HepG2 (cell line): ENCODE data around the gene EIF3L. TPM values are rescaled to one million over a fixed set of nuclear protein-coding genes. Genes with fewer than 3 reads are reported as not detected.

ENCODE experiments used
- ATAC-seq: fragments of 200-7000 bp; cut with Tn5 transposase; 3 replicates; pipeline ENCODE4 v1.9.1; 2020; ENCODE audit warnings: mild to moderate bottlenecking, moderate library complexity
- BruUV-seq: library from RNA; stranded (reverse); fragments of 400-500 nt; replicated peaks from 2 replicates; lab custom pipeline; 2021; lab: Mats Ljungman, UMichigan
- CTCF ChIA-PET: fragments of 300-600 bp; formaldehyde crosslinking; extraction: SDS; loops from one replicate; lab custom pipeline; 2021; ENCODE audit warnings: low total read pairs, inconsistent platforms, low intra/inter-chr PET ratio; lab: Yijun Ruan, JAX
- POLR2A ChIA-PET: fragments of 350-600 bp; sonication (Branson Sonifier 250); formaldehyde crosslinking; loops from one replicate; lab custom pipeline; 2020; ENCODE audit warnings: antibody characterized with exemption, inconsistent platforms; lab: Yijun Ruan, JAX
- DNase-seq: peaks from one replicate; pipeline ENCODE4 v3.0.0-alpha.2; 2015; ENCODE audit warnings: low spot score
- FAIRE-seq: peaks from 3 replicates; lab custom pipeline; 2011; peaks lifted over from hg19 to GRCh38; lab: Jason Lieb, UNC
- H2AFZ ChIP-seq: one replicate; pipeline ENCODE4 v1.6.1; 2011; ENCODE audit warnings: low read length, inconsistent platforms
- H3K27ac ChIP-seq: fragments of 300-600 bp; 3 replicates; pipeline ENCODE4 v1.8.0; 2011; ENCODE audit warnings: mixed run types, mild to moderate bottlenecking, mixed read lengths, low read length, inconsistent platforms; ENCODE audit not compliant: insufficient read depth; ENCODE audit errors: extremely low read length
- H3K27me3 ChIP-seq, 2 experiments: fragments of 200-600 bp in 1 of 2; 2 replicates in 1 of 2; 3 replicates in 1 of 2; pipeline versions ENCODE4 v1.6.0 to v1.8.0; 2011; ENCODE audit warnings: low read length in 2 of 2, mild to moderate bottlenecking in 2 of 2, moderate library complexity in 2 of 2, inconsistent platforms in 1 of 2; ENCODE audit not compliant: insufficient read depth in 2 of 2, control insufficient read depth in 1 of 2
- H3K36me3 ChIP-seq, 2 experiments: fragments of 200-600 bp in 1 of 2; replicated peaks in 1 of 2; 2 replicates in 1 of 2; 3 replicates in 1 of 2; pipeline versions ENCODE4 v1.5.1 to v1.8.0; 2011; ENCODE audit warnings: low read length in 2 of 2, inconsistent platforms in 1 of 2; ENCODE audit not compliant: insufficient read depth in 2 of 2, control insufficient read depth in 1 of 2
- H3K4me1 ChIP-seq: 2 replicates; pipeline ENCODE4 v1.5.1; 2012; ENCODE audit warnings: low read length, inconsistent platforms; ENCODE audit not compliant: insufficient read depth
- H3K4me2 ChIP-seq: 2 replicates; pipeline ENCODE4 v1.6.0; 2011; ENCODE audit warnings: low read depth, low read length, inconsistent platforms
- H3K4me3 ChIP-seq, 3 experiments: fragments of 200-600 bp in 1 of 3; sonication (generic), shearing (Covaris generic) in 1 of 3; replicated peaks in 1 of 3; 2 replicates each; pipeline ENCODE4 v1.5.1; 2011 to 2016; ENCODE audit warnings: low read length in 3 of 3, inconsistent platforms in 2 of 3, low read depth in 2 of 3, mild to moderate bottlenecking in 2 of 3, control low read depth in 1 of 3, mixed read lengths in 1 of 3; ENCODE audit not compliant: insufficient read depth in 1 of 3
- H3K79me2 ChIP-seq: one replicate; pipeline ENCODE4 v1.6.1; 2011; ENCODE audit warnings: low read length, inconsistent platforms; ENCODE audit not compliant: insufficient read depth
- H3K9ac ChIP-seq: 2 replicates; pipeline ENCODE4 v1.6.0; 2011; ENCODE audit warnings: mild to moderate bottlenecking, low read depth, low read length, inconsistent platforms; ENCODE audit not compliant: insufficient read depth
- H3K9me3 ChIP-seq: 2 replicates; pipeline ENCODE4 v1.5.1; 2012; ENCODE audit warnings: mild to moderate bottlenecking, low read length
- H4K20me1 ChIP-seq: 2 replicates; pipeline ENCODE4 v1.6.0; 2011; ENCODE audit warnings: inconsistent platforms, mild to moderate bottlenecking, low read length, moderate library complexity; ENCODE audit not compliant: insufficient read depth
- FIP1L1 ChIP-seq: fragments of 200-400 bp; formaldehyde crosslinking; IDR thresholded peaks from 2 replicates; pipeline ENCODE4 v1.6.1; 2018; ENCODE audit warnings: low read depth, mild to moderate bottlenecking, low read length, moderate library complexity, borderline replicate concordance; ENCODE audit not compliant: insufficient read depth
- HNF4G ChIP-seq, 2 experiments: sonication (generic) in 1 of 2; formaldehyde crosslinking in 1 of 2; IDR thresholded peaks; 2 replicates each; pipeline versions ENCODE4 v1.4.0 to v1.6.1; 2011 to 2020; ENCODE audit warnings: borderline replicate concordance in 2 of 2, low read depth in 2 of 2, mild to moderate bottlenecking in 2 of 2, low read length in 1 of 2, missing genetic modification reagents in 1 of 2, moderate library complexity in 1 of 2
- KDM1A ChIP-seq: IDR thresholded peaks from 2 replicates; pipeline ENCODE4 v1.6.1; 2016; ENCODE audit warnings: missing compliant biosample characterization
- KMT2A ChIP-seq: sonication (generic); formaldehyde crosslinking; IDR thresholded peaks from 2 replicates; pipeline ENCODE4 v1.4.0; 2020; ENCODE audit warnings: missing genetic modification reagents
- LCORL ChIP-seq, 2 experiments: fragments of 450-650 bp in 1 of 2; sonication (generic) in 1 of 2; formaldehyde crosslinking in 1 of 2; IDR thresholded peaks; 2 replicates each; pipeline versions ENCODE4 v1.5.0 to v1.6.1; 2017 to 2020; ENCODE audit warnings: antibody characterized with exemption in 1 of 2, missing genetic modification reagents in 1 of 2
- MXI1 ChIP-seq: IDR thresholded peaks from 3 replicates; pipeline ENCODE4 v1.6.1; 2012; ENCODE audit warnings: low read depth, low read length, inconsistent platforms, borderline replicate concordance
- NPAS2 ChIP-seq: sonication (generic); formaldehyde crosslinking; IDR thresholded peaks from 2 replicates; pipeline ENCODE4 v1.8.0; 2022; ENCODE audit warnings: mild to moderate bottlenecking, missing genetic modification reagents, borderline replicate concordance
- ZKSCAN1 ChIP-seq: fragments of 150-350 bp; IDR thresholded peaks from 2 replicates; pipeline ENCODE4 v1.6.1; 2014; ENCODE audit warnings: low read length
- ZNF629 ChIP-seq: sonication (generic); formaldehyde crosslinking; conservative IDR thresholded peaks from 2 replicates; pipeline ENCODE4 v1.5.0; 2020; ENCODE audit warnings: missing genetic modification reagents
- ZNF670 ChIP-seq: sonication (generic); formaldehyde crosslinking; IDR thresholded peaks from 2 replicates; pipeline ENCODE4 v1.8.0; 2022; ENCODE audit warnings: mild to moderate bottlenecking, missing genetic modification reagents, borderline replicate concordance
- ZNF792 ChIP-seq: IDR thresholded peaks from 2 replicates; pipeline ENCODE4 v1.6.1; 2016
- ZNF878 ChIP-seq: sonication (generic); formaldehyde crosslinking; IDR thresholded peaks from 2 replicates; pipeline ENCODE4 v1.8.1; 2023; ENCODE audit warnings: mild to moderate bottlenecking, missing genetic modification reagents, moderate library complexity
- WGBS: methylation state at CpG from one replicate; pipeline ENCODE4 v1.1.6; 2017; ENCODE audit warnings: low lambda C conversion rate; 5-methylcytosine and 5-hydroxymethylcytosine counted together
- in situ Hi-C: cut with HindIII; loops from 2 replicates; pipeline ENCODE4 v1.10.0; 2017; ENCODE audit warnings: low pct_unique_long_range_greater_than_20kb; ENCODE audit not compliant: extremely low pct_ligation_motif_present
- intact Hi-C: fragments of 100-400 bp; cut with micrococcal nuclease; formaldehyde crosslinking; loops from one replicate; pipeline ENCODE4 v1.10.0; 2022; ENCODE audit not compliant: unreplicated experiment
- polyA plus RNA-seq, 8 experiments: library from polyadenylated mRNA; depleted of rRNA in 3 of 8; stranded (reverse) in 7 of 8; unstranded in 1 of 8; fragments of >200 nt; fragmentation: Illumina TruSeq in 4 of 8; extraction: Trizol in 4 of 8; gene quantifications; 2 replicates each; pipeline versions ENCODE4 v1.2.1 to v1.2.3, GENCODE V29; 2011 to 2016; ENCODE audit warnings: low read depth in 4 of 8, missing spikeins in 1 of 8, mixed read lengths in 1 of 8; ENCODE audit not compliant: insufficient read depth in 1 of 8
- total RNA-seq, 5 experiments: library from RNA; depleted of rRNA; stranded (reverse); fragments of >200 nt; fragmentation: Illumina TruSeq; extraction: Trizol; gene quantifications; 2 replicates each; pipeline ENCODE4 v1.2.3, GENCODE V29; 2016; ENCODE audit warnings: low read depth in 1 of 5
- TF ChIP-seq, protein P1 (sequence below): sonication (generic); formaldehyde crosslinking; IDR thresholded peaks from 2 replicates; pipeline ENCODE4 v1.4.0; 2020; ENCODE audit warnings: missing genetic modification reagents, borderline replicate concordance
- TF ChIP-seq, protein P2 (sequence below): sonication (generic); formaldehyde crosslinking; IDR thresholded peaks from 2 replicates; pipeline ENCODE4 v1.8.0; 2022; ENCODE audit warnings: missing genetic modification reagents, low read depth, mild to moderate bottlenecking, borderline replicate concordance
- TF ChIP-seq, protein P3 (sequence below): sonication (generic); formaldehyde crosslinking; IDR thresholded peaks from 2 replicates; pipeline ENCODE4 v1.4.0; 2020; ENCODE audit warnings: missing genetic modification reagents
- TF ChIP-seq, protein P4 (sequence below): fragments of 450-650 bp; IDR thresholded peaks from 2 replicates; pipeline ENCODE4 v1.6.1; 2017; ENCODE audit warnings: mild to moderate bottlenecking

EIF3L gene
- total and polyA plus RNA-seq, 2 of the 13 experiments (the other 11 are each of a cell fraction or from before 2014, with no cell fraction given) = 514 to 793 TPM

DNA sequence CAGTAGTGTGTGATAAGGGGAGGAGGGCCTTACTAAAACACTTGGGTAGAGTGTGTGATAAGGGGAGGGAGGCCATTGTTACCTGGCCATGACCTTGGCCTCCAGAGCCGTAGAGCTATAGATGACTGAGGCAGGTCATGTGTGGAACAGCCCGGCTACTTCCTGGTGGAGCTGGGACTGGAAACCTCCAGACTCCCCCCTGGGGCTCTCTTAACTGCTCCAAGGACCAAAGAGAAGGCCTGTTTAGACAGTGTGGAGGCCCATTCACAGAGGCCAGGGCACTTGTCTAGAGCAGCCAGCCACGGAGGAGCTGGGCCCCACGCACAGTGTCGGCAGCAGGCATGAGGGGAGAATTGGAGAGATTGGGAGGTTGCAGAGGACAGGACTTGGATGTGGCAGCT lies 44.4 kb downstream of the EIF3L start (continued):
- no peak for TF ChIP-seq ZNF670 (CRISPR knock-in tag)
- no peak for TF ChIP-seq LCORL (IDR thresholded peaks at IDR 0.05)
- TF ChIP-seq LCORL (CRISPR knock-in tag; IDR thresholded peaks at IDR 0.05) = no peak
- TF ChIP-seq KDM1A = no peak
- TF ChIP-seq NPAS2 (CRISPR knock-in tag) = no peak
- TF ChIP-seq, protein P1, sequence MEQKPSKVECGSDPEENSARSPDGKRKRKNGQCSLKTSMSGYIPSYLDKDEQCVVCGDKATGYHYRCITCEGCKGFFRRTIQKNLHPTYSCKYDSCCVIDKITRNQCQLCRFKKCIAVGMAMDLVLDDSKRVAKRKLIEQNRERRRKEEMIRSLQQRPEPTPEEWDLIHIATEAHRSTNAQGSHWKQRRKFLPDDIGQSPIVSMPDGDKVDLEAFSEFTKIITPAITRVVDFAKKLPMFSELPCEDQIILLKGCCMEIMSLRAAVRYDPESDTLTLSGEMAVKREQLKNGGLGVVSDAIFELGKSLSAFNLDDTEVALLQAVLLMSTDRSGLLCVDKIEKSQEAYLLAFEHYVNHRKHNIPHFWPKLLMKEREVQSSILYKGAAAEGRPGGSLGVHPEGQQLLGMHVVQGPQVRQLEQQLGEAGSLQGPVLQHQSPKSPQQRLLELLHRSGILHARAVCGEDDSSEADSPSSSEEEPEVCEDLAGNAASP = peak; percentile 69; the same call in 1 of the 2 replicates
- no peak for TF ChIP-seq ZKSCAN1
- 0 out of 2 replicates have a peak, but pooled peaks have one; percentile 2 for TF ChIP-seq ZNF629 (CRISPR knock-in tag)

DNA sequence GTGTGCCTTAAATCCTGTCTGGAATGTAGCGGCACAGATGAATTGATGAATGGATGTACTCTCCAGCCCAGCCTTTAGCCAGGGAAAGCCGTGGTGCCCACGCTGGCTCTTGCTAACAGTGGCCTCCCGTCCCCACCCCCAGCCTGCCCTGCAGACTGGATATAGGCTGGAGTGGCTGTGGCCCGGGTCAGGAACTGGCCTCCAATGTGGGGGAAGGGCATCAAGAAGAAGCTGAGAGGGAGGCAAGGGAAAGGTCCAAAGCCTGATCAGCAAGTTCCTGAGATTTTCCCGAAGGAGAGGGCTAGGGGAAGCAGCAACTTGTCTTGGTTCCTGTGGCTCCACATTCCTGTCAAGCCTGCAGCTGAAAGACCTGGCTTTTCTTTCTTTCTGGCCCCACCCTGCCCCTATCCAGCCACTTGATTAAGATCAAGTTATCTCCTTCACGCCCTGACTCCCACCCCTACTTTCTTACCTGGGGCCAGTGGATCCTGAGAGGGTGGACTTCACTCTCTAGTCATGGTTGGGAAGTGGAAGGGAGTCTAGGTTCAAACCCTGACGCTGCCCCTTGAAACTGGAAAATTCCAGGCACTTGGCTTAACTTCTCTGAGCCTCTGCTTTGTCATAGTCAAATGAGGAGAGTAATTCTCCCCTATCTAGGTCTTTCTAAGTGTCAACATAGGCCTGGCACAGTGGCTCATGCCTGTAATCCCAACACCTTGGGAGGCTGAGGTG lies 45.9 kb downstream of the EIF3L start:
- 33% methylated on average over 8 of the region's 8 CpGs for WGBS
- H3K4me2 ChIP-seq = peak overlapping the region; percentile 56
- DNase-seq (no peak), FAIRE-seq (no peak), ATAC-seq (peak; percentile 15)
- no peaks in the 10 kb centered on the region for H3K79me2 ChIP-seq
- H3K27ac ChIP-seq = peak overlapping the region; percentile 61
- peak overlapping the region; percentile 49 for H3K9ac ChIP-seq
- no peaks in the 10 kb centered on the region for H4K20me1 ChIP-seq
- H3K9me3 ChIP-seq = no peaks in the 10 kb centered on the region
- in situ Hi-C loops = no loop called here
- peaks cover 1 to 2% of the 10 kb centered on the region in 2 experiments; a peak in 1 of 5 replicates for H3K36me3 ChIP-seq
- POLR2A ChIA-PET = interaction anchor here (0.6 to 6.8 kb wide), 7 partner anchors 8 to 95 kb away, joined by 3 to 69 read pairs (median 14); partner anchors contain the start of genes ANKRD54 and MICALL1
- peak overlapping the region; percentile 19 for H2AFZ ChIP-seq
- H3K4me3 ChIP-seq = peak overlapping the region in 1 of 3 experiments; percentile 30; a peak in 1 of 6 replicates
- H3K4me1 ChIP-seq = peaks cover 82% of the 10 kb centered on the region
- CTCF ChIA-PET = no interaction called here
- BruUV-seq = no TSS peak
- intact Hi-C loops = no loop called here
- H3K27me3 ChIP-seq = no peaks in the 10 kb centered on the region
- no peak for TF ChIP-seq HNF4G (IDR thresholded peaks at IDR 0.05; ENCODE audit: borderline replicate concordance, low read depth, low read length)
- no peak for TF ChIP-seq HNF4G (CRISPR knock-in tag; IDR thresholded peaks at IDR 0.05; ENCODE audit: borderline replicate concordance, low read depth)
- TF ChIP-seq KMT2A (CRISPR knock-in tag) = no peak
- TF ChIP-seq ZNF792 = 0 out of 2 replicates have a peak, but pooled peaks have one; percentile 24
- no peak for TF ChIP-seq FIP1L1
- TF ChIP-seq, protein P2, sequence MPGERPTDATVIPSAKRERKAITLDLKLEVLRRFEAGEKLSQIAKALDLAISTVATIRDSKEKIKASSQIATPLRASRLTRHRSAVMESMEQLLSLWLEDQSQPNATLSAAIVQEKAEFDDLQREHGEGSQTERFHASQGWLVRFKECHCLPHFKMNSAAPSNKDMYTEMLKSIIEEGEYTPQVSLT (CRISPR knock-in tag) = no peak
- TF ChIP-seq, protein P3, sequence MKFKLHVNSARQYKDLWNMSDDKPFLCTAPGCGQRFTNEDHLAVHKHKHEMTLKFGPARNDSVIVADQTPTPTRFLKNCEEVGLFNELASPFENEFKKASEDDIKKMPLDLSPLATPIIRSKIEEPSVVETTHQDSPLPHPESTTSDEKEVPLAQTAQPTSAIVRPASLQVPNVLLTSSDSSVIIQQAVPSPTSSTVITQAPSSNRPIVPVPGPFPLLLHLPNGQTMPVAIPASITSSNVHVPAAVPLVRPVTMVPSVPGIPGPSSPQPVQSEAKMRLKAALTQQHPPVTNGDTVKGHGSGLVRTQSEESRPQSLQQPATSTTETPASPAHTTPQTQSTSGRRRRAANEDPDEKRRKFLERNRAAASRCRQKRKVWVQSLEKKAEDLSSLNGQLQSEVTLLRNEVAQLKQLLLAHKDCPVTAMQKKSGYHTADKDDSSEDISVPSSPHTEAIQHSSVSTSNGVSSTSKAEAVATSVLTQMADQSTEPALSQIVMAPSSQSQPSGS (CRISPR knock-in tag) = no peak
- no peak for TF ChIP-seq ZNF878 (CRISPR knock-in tag)
- TF ChIP-seq MXI1 = no peak
- TF ChIP-seq, protein P4, sequence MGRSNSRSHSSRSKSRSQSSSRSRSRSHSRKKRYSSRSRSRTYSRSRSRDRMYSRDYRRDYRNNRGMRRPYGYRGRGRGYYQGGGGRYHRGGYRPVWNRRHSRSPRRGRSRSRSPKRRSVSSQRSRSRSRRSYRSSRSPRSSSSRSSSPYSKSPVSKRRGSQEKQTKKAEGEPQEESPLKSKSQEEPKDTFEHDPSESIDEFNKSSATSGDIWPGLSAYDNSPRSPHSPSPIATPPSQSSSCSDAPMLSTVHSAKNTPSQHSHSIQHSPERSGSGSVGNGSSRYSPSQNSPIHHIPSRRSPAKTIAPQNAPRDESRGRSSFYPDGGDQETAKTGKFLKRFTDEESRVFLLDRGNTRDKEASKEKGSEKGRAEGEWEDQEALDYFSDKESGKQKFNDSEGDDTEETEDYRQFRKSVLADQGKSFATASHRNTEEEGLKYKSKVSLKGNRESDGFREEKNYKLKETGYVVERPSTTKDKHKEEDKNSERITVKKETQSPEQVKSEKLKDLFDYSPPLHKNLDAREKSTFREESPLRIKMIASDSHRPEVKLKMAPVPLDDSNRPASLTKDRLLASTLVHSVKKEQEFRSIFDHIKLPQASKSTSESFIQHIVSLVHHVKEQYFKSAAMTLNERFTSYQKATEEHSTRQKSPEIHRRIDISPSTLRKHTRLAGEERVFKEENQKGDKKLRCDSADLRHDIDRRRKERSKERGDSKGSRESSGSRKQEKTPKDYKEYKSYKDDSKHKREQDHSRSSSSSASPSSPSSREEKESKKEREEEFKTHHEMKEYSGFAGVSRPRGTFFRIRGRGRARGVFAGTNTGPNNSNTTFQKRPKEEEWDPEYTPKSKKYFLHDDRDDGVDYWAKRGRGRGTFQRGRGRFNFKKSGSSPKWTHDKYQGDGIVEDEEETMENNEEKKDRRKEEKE = no peak
